H1 (cell line): Measurements from ENCODE around the gene ST13. TPM values are rescaled to one million over a fixed set of nuclear protein-coding genes. Genes with fewer than 3 reads are reported as not detected.

Source experiments
- polyA plus RNA-seq, 7 experiments: library from polyadenylated mRNA; depleted of rRNA in 3 of 7; stranded (reverse) in 5 of 7; unstranded in 2 of 7; fragments of >200 nt in 5 of 7; fragments of 200-250 nt in 2 of 7; gene quantifications; 1 replicate in 5 of 7; 2 replicates in 1 of 7; 4 replicates in 1 of 7; pipeline versions ENCODE4 v1.2.1 to v1.2.3, GENCODE V29; 2011 to 2013; ENCODE audit warnings: missing spikeins in 2 of 7, mixed read lengths in 2 of 7
- total RNA-seq: library from RNA; stranded (reverse); fragmentation: NEBNext Ultra II Directional; extraction: Animal tissue kit (Norgen Biotek cat#: 25700); gene quantifications from 2 replicates; pipeline ENCODE4 v1.2.1, GENCODE V29; 2021
- TF ChIP-seq, protein P1 (sequence below): fragments of 300-600 bp; sonication (generic); IDR thresholded peaks from 2 replicates; pipeline ENCODE4 v1.7.1; 2012; ENCODE audit warnings: low read length, moderate library complexity, mild to moderate bottlenecking, inconsistent platforms; ENCODE audit not compliant: insufficient replicate concordance

The ST13 gene
- total and polyA plus RNA-seq, 2 of the 8 experiments (the other 6 are each of a cell fraction or from before 2014, with no cell fraction given) = 52.0 to 305 TPM

DNA sequence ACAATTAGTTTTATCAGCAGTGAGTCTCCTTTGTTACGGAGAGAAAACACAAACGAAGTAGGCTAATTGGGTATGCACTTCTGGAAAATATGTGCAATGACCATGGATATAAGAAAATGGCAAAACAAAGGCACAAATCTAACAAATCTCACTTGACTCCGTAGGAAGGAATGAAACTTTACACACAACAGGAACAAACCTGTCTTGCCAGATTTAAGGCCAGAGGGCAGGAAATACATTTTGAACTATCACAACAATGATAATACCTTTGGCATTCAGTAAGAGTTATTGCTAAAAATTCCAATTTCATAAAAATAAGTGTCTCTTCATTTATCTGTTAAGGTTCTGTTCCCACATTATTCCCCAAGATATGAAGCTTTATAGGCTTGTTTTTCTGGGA lies 73.9 kb downstream of the ST13 start (continued):
- TF ChIP-seq, protein P1, sequence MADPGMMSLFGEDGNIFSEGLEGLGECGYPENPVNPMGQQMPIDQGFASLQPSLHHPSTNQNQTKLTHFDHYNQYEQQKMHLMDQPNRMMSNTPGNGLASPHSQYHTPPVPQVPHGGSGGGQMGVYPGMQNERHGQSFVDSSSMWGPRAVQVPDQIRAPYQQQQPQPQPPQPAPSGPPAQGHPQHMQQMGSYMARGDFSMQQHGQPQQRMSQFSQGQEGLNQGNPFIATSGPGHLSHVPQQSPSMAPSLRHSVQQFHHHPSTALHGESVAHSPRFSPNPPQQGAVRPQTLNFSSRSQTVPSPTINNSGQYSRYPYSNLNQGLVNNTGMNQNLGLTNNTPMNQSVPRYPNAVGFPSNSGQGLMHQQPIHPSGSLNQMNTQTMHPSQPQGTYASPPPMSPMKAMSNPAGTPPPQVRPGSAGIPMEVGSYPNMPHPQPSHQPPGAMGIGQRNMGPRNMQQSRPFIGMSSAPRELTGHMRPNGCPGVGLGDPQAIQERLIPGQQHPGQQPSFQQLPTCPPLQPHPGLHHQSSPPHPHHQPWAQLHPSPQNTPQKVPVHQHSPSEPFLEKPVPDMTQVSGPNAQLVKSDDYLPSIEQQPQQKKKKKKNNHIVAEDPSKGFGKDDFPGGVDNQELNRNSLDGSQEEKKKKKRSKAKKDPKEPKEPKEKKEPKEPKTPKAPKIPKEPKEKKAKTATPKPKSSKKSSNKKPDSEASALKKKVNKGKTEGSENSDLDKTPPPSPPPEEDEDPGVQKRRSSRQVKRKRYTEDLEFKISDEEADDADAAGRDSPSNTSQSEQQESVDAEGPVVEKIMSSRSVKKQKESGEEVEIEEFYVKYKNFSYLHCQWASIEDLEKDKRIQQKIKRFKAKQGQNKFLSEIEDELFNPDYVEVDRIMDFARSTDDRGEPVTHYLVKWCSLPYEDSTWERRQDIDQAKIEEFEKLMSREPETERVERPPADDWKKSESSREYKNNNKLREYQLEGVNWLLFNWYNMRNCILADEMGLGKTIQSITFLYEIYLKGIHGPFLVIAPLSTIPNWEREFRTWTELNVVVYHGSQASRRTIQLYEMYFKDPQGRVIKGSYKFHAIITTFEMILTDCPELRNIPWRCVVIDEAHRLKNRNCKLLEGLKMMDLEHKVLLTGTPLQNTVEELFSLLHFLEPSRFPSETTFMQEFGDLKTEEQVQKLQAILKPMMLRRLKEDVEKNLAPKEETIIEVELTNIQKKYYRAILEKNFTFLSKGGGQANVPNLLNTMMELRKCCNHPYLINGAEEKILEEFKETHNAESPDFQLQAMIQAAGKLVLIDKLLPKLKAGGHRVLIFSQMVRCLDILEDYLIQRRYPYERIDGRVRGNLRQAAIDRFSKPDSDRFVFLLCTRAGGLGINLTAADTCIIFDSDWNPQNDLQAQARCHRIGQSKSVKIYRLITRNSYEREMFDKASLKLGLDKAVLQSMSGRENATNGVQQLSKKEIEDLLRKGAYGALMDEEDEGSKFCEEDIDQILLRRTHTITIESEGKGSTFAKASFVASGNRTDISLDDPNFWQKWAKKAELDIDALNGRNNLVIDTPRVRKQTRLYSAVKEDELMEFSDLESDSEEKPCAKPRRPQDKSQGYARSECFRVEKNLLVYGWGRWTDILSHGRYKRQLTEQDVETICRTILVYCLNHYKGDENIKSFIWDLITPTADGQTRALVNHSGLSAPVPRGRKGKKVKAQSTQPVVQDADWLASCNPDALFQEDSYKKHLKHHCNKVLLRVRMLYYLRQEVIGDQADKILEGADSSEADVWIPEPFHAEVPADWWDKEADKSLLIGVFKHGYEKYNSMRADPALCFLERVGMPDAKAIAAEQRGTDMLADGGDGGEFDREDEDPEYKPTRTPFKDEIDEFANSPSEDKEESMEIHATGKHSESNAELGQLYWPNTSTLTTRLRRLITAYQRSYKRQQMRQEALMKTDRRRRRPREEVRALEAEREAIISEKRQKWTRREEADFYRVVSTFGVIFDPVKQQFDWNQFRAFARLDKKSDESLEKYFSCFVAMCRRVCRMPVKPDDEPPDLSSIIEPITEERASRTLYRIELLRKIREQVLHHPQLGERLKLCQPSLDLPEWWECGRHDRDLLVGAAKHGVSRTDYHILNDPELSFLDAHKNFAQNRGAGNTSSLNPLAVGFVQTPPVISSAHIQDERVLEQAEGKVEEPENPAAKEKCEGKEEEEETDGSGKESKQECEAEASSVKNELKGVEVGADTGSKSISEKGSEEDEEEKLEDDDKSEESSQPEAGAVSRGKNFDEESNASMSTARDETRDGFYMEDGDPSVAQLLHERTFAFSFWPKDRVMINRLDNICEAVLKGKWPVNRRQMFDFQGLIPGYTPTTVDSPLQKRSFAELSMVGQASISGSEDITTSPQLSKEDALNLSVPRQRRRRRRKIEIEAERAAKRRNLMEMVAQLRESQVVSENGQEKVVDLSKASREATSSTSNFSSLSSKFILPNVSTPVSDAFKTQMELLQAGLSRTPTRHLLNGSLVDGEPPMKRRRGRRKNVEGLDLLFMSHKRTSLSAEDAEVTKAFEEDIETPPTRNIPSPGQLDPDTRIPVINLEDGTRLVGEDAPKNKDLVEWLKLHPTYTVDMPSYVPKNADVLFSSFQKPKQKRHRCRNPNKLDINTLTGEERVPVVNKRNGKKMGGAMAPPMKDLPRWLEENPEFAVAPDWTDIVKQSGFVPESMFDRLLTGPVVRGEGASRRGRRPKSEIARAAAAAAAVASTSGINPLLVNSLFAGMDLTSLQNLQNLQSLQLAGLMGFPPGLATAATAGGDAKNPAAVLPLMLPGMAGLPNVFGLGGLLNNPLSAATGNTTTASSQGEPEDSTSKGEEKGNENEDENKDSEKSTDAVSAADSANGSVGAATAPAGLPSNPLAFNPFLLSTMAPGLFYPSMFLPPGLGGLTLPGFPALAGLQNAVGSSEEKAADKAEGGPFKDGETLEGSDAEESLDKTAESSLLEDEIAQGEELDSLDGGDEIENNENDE = no peak
